PC-9 (cell line): ENCODE data around the gene WFDC5. TPM values are rescaled to one million over a fixed set of nuclear protein-coding genes. Genes with fewer than 3 reads are reported as not detected.
A peak's percentile ranks its signal among the peaks of the same experiment; 100 is the strongest.

Experiments used
- BruUV-seq: library from RNA; stranded (reverse); fragments of 400-500 nt; replicated peaks from 2 replicates; lab custom pipeline; 2021; lab: Mats Ljungman, UMichigan
- CTCF ChIA-PET: fragments of 300-600 bp; sonication (Branson Sonifier 250); formaldehyde crosslinking; loops from one replicate; lab custom pipeline; 2022; ENCODE audit warnings: antibody characterized with exemption; lab: Charles Lee
- POLR2A ChIA-PET: fragments of 300-600 bp; sonication (Branson Sonifier 250); formaldehyde crosslinking; loops from one replicate; lab custom pipeline; 2022; ENCODE audit warnings: antibody characterized with exemption; ENCODE audit not compliant: unreplicated experiment; lab: Charles Lee
- DNase-seq, 2 experiments: peaks; one replicate each; pipeline versions ENCODE4 v3.0.0 to v3.0.0-alpha.2; 2015 to 2022; ENCODE audit warnings: mixed read lengths in 1 of 2
- H2AFZ ChIP-seq: fragments of 200-600 bp; sonication (generic); 2 replicates; pipeline ENCODE4 v1.8.1; 2017; ENCODE audit warnings: antibody characterized with exemption
- H3F3A ChIP-seq: fragments of 200-600 bp; sonication (generic); 2 replicates; pipeline ENCODE4 v1.8.1; 2017; ENCODE audit warnings: antibody characterized with exemption, mild to moderate bottlenecking, low read depth; ENCODE audit not compliant: insufficient read depth
- H3K27ac ChIP-seq: fragments of 200-600 bp; sonication (generic); 2 replicates; pipeline ENCODE4 v1.6.1; 2016; ENCODE audit warnings: mixed run types
- H3K27me3 ChIP-seq: fragments of 200-600 bp; sonication (generic); 2 replicates; pipeline ENCODE4 v1.6.1; 2016; ENCODE audit warnings: low read depth, mixed run types; ENCODE audit not compliant: insufficient read depth
- H3K36me3 ChIP-seq: fragments of 200-600 bp; sonication (generic); 2 replicates; pipeline ENCODE4 v1.6.1; 2016; ENCODE audit warnings: low read depth, mixed run types
- H3K4me1 ChIP-seq: fragments of 200-600 bp; sonication (generic); replicated peaks from 2 replicates; pipeline ENCODE4 v1.6.1; 2016; ENCODE audit warnings: mixed run types; ENCODE audit not compliant: insufficient read depth
- H3K4me2 ChIP-seq: fragments of 200-600 bp; sonication (generic); 2 replicates; pipeline ENCODE4 v1.6.1; 2017; ENCODE audit warnings: mixed run types
- H3K4me3 ChIP-seq: fragments of 200-600 bp; sonication (generic); 2 replicates; pipeline ENCODE4 v1.6.1; 2016; ENCODE audit warnings: mixed run types
- H3K79me2 ChIP-seq: fragments of 200-600 bp; sonication (generic); 2 replicates; pipeline ENCODE4 v1.6.1; 2017; ENCODE audit warnings: low read depth, mixed run types
- H3K9me2 ChIP-seq: fragments of 200-600 bp; sonication (generic); 2 replicates; pipeline ENCODE4 v1.8.1; 2017; ENCODE audit warnings: mild to moderate bottlenecking; ENCODE audit not compliant: insufficient read depth
- H3K9me3 ChIP-seq: fragments of 200-600 bp; sonication (generic); 2 replicates; pipeline ENCODE4 v1.8.1; 2016; ENCODE audit warnings: low read depth; ENCODE audit not compliant: insufficient read depth
- H4K20me1 ChIP-seq: fragments of 200-600 bp; sonication (generic); 2 replicates; pipeline ENCODE4 v1.8.1; 2017; ENCODE audit not compliant: insufficient read depth
- CTCF ChIP-seq: fragments of 200-600 bp; sonication (generic); conservative IDR thresholded peaks from 2 replicates; pipeline ENCODE4 v1.6.1; 2017; ENCODE audit warnings: mixed run types, antibody characterized with exemption, mild to moderate bottlenecking, moderate library complexity
- EZH2 ChIP-seq: fragments of 200-600 bp; sonication (generic); IDR thresholded peaks from 2 replicates; pipeline ENCODE4 v1.8.0; 2017; ENCODE audit warnings: antibody characterized with exemption, low read depth
- intact Hi-C: fragments of 100-400 bp; cut with micrococcal nuclease; formaldehyde crosslinking; loops from one replicate; pipeline ENCODE4 v1.10.0; 2022; ENCODE audit not compliant: unreplicated experiment
- total RNA-seq: library from RNA; stranded (reverse); gene quantifications from 2 replicates; pipeline ENCODE4 v1.2.3, GENCODE V29; 2021

The WFDC5 gene
- total RNA-seq, 1 experiment from 2014 or later: not detected

GRCh38 chr20:45070932-45071632 is 43.9 kb downstream of the WFDC5 start:
- CTCF ChIA-PET: interaction anchor here (0.6 to 1.2 kb wide), 6 partner anchors 16 to 700 kb away, joined by 3 to 7 read pairs (median 3); no protein-coding TSS in a partner anchor
- H3K27ac ChIP-seq: peak overlapping the region; percentile 25
- H3K4me3 ChIP-seq: no peak overlapping the region

DNA sequence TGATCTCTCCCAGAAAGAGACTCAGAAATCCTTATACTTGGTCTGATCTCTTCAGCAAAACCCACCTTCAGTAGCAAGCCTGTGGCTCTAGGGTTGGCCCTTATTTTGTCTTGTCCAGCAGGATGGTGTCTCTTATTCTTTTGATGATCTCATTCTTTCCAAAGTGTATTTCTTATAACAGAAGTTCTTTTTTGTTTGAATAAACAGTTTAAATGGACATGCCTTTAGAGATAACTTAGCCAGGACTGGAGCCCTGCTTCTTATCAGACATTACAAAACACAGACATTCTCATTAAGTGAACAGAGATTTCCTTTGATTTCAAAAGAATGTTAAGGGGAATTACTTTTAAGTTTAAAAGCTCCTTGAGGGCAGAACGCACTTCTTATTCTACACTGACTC is 45.7 kb downstream of the WFDC5 start:
- Histone ChIP-seq H3K79me2 (peaks cover 18% of the 10 kb centered on the region; the same call in 1 of the 2 replicates), H3K27ac (no peak overlapping the region), H3F3A (peaks cover 37% of the 10 kb centered on the region), H3K4me3 (no peak overlapping the region), H3K36me3 (peaks cover 11% of the 10 kb centered on the region), H3K27me3 (no peaks in the 10 kb centered on the region), H3K4me1 (peaks cover 35% of the 10 kb centered on the region), H3K9me3 (peaks cover 12% of the 10 kb centered on the region; the same call in 1 of the 2 replicates), H2AFZ (no peak overlapping the region), H4K20me1 (no peaks in the 10 kb centered on the region), H3K9me2 (no peaks in the 10 kb centered on the region), H3K4me2 (no peak overlapping the region)
- no peak for DNase-seq
- CTCF ChIA-PET: no interaction called here
- BruUV-seq: no TSS peak
- POLR2A ChIA-PET: no interaction called here
- TF ChIP-seq EZH2 (no peak), CTCF (no peak)
- intact Hi-C loops: no loop called here

More at GRCh38 chr20:45070932-45071632, 43.9 kb downstream of the WFDC5 start:
- Histone ChIP-seq H4K20me1 (no peaks in the 10 kb centered on the region), H3K9me2 (no peaks in the 10 kb centered on the region), H3K79me2 (0 out of 2 replicates have a peak, but pooled peaks cover 16% of the 10 kb centered on the region), H3K36me3 (peaks cover 15% of the 10 kb centered on the region), H3F3A (peaks cover 37% of the 10 kb centered on the region), H3K4me1 (peaks cover 34% of the 10 kb centered on the region), H2AFZ (no peak overlapping the region), H3K9me3 (peaks cover 12% of the 10 kb centered on the region; the same call in 1 of the 2 replicates), H3K4me2 (peak overlapping the region; percentile 38; the same call in 1 of the 2 replicates), H3K27me3 (no peaks in the 10 kb centered on the region)
- no TSS peak for BruUV-seq
- intact Hi-C loops: no loop called here
- DNase-seq: peak; percentile 50 to 89
- POLR2A ChIA-PET: interaction anchor here (0.5 to 0.8 kb wide), 7 partner anchors 20 to 1272 kb away, joined by 3 to 8 read pairs (median 4); no protein-coding TSS in a partner anchor
- no peak for TF ChIP-seq CTCF
- no peak for TF ChIP-seq EZH2

- peak overlapping the region; percentile 41 for H3K4me2 ChIP-seq
- H3K79me2 ChIP-seq: peaks cover 25% of the 10 kb centered on the region; the same call in 1 of the 2 replicates
- BruUV-seq: TSS peak; percentile 75
- CTCF ChIA-PET: interaction anchor here (0.7 to 1.0 kb wide), 2 partner anchors 23 to 44 kb away, joined by 4 read pairs; no protein-coding TSS in a partner anchor
- intact Hi-C loops: loop anchor here (1.0 to 2.0 kb wide), 2 partner anchors 55 to 187 kb away; partner anchors contain the start of gene SLPI
- H2AFZ ChIP-seq: no peak overlapping the region
- H4K20me1 ChIP-seq: no peaks in the 10 kb centered on the region
- POLR2A ChIA-PET: interaction anchor here (0.7 kb wide), 1 partner anchor 104 kb away, joined by 6 read pairs; no protein-coding TSS in a partner anchor
- H3K4me1 ChIP-seq: peaks cover 35% of the 10 kb centered on the region
- H3F3A ChIP-seq: peaks cover 37% of the 10 kb centered on the region
- no peak for TF ChIP-seq EZH2
- TF ChIP-seq CTCF: no peak
- H3K9me3 ChIP-seq: peaks cover 12% of the 10 kb centered on the region; the same call in 1 of the 2 replicates
- H3K36me3 ChIP-seq: peaks cover 11% of the 10 kb centered on the region
- peak overlapping the region; percentile 72 for H3K27ac ChIP-seq
- H3K27me3 ChIP-seq: no peaks in the 10 kb centered on the region
- no peak overlapping the region for H3K4me3 ChIP-seq
- no peaks in the 10 kb centered on the region for H3K9me2 ChIP-seq
- peak; percentile 8 to 50 for DNase-seq
These were observed 47.4 kb downstream of the WFDC5 start for GRCh38 chr20:45067558-45067957.
